Brain microvascular endothelial cell (primary cell): ENCODE measurements around the gene SLCO2A1.

Experiments
- DNase-seq: peaks from one replicate; pipeline ENCODE4 v3.0.0-alpha.2; 2020
- H3K27ac ChIP-seq: fragments of 250-450 bp; sonication (Bioruptor Pico); 2 replicates; pipeline ENCODE4 v1.5.1; 2020; ENCODE audit warnings: mild to moderate bottlenecking, moderate library complexity
- H3K27me3 ChIP-seq: fragments of 250-450 bp; sonication (Bioruptor Pico); replicated peaks from 2 replicates; pipeline ENCODE4 v1.5.1; 2020; ENCODE audit warnings: mild to moderate bottlenecking
- H3K36me3 ChIP-seq: fragments of 250-450 bp; sonication (Bioruptor Pico); replicated peaks from 2 replicates; pipeline ENCODE4 v1.5.1; 2020; ENCODE audit warnings: mild to moderate bottlenecking
- H3K4me3 ChIP-seq: 2 replicates; pipeline ENCODE4 v1.5.1; 2011; ENCODE audit warnings: low read depth, mild to moderate bottlenecking, control low read depth, low read length, moderate library complexity
- CTCF ChIP-seq: IDR thresholded peaks from 2 replicates; pipeline ENCODE4 v1.5.1; 2011; ENCODE audit warnings: low read depth, mild to moderate bottlenecking, moderate library complexity, low read length, control low read depth, inconsistent platforms; ENCODE audit errors: missing control alignments
- in situ Hi-C: cut with HindIII; loops from 2 replicates; pipeline ENCODE4 v1.10.0; 2017; ENCODE audit warnings: low sequenced_read_pairs, low pct_ligation_motif_present

SLCO2A1 gene

GRCh38 chr3:133948131-133948810, 81.5 kb downstream of the SLCO2A1 start:
- no peaks in the 10 kb centered on the region for H3K36me3 ChIP-seq
- no peak overlapping the region for H3K4me3 ChIP-seq
- no peak for DNase-seq
- in situ Hi-C loops, result no loop called here
- no peak overlapping the region for H3K27ac ChIP-seq
- no peak for TF ChIP-seq CTCF
- no peaks in the 10 kb centered on the region for H3K27me3 ChIP-seq

GRCh38 chr3:133945381-133946095, 84.2 kb downstream of the SLCO2A1 start:
- DNase-seq, result no peak
- Histone ChIP-seq H3K27me3 (peaks cover 7% of the 10 kb centered on the region), H3K36me3 (no peaks in the 10 kb centered on the region), H3K27ac (no peak overlapping the region), H3K4me3 (no peak overlapping the region)
- TF ChIP-seq CTCF, result no peak
- in situ Hi-C loops, result no loop called here

GRCh38 chr3:133944641-133945380, 84.9 kb downstream of the SLCO2A1 start:
- in situ Hi-C loops, result no loop called here
- H3K27me3 ChIP-seq, result peaks cover 7% of the 10 kb centered on the region
- no peak for TF ChIP-seq CTCF
- H3K4me3 ChIP-seq, result peak overlapping the region; percentile 18
- no peaks in the 10 kb centered on the region for H3K36me3 ChIP-seq
- DNase-seq, result peak; percentile 66
- no peak overlapping the region for H3K27ac ChIP-seq

GRCh38 chr3:133944181-133944580, 85.5 kb downstream of the SLCO2A1 start:
- in situ Hi-C loops, result no loop called here
- no peaks in the 10 kb centered on the region for H3K36me3 ChIP-seq
- TF ChIP-seq CTCF, result no peak
- H3K27ac ChIP-seq, result no peak overlapping the region
- H3K4me3 ChIP-seq, result no peak overlapping the region
- DNase-seq, result no peak
- H3K27me3 ChIP-seq, result peaks cover 7% of the 10 kb centered on the region

GRCh38 chr3:133943639-133944141, 86.0 kb downstream of the SLCO2A1 start:
- Histone ChIP-seq H3K27me3 (peaks cover 7% of the 10 kb centered on the region), H3K27ac (no peak overlapping the region), H3K4me3 (no peak overlapping the region), H3K36me3 (no peaks in the 10 kb centered on the region)
- no peak for TF ChIP-seq CTCF
- DNase-seq, result peak; percentile 87
- in situ Hi-C loops, result no loop called here
